Muscle of leg (tissue), 11 donors: ENCODE data around the gene CSTA. TPM values are rescaled to one million over a fixed set of nuclear protein-coding genes. Genes with fewer than 3 reads are reported as not detected.
"Not testable (repeated sequence)": the region's sequence is repeated elsewhere in the genome, so short reads cannot be mapped to it uniquely, and the experiment has no call there.

ENCODE experiments used
- DNase-seq: peaks from one replicate; pipeline ENCODE4 v3.0.0; 2013
- H3K27ac ChIP-seq: one replicate; pipeline ENCODE4 v1.5.1; 2013; ENCODE audit warnings: mild to moderate bottlenecking, low read length, control low read depth
- H3K27me3 ChIP-seq: one replicate; pipeline ENCODE4 v1.6.1; 2013; ENCODE audit warnings: low read length; ENCODE audit not compliant: control insufficient read depth, insufficient read depth
- H3K36me3 ChIP-seq: one replicate; pipeline ENCODE4 v1.6.1; 2013; ENCODE audit warnings: low read length; ENCODE audit not compliant: control insufficient read depth, insufficient read depth
- H3K4me1 ChIP-seq: one replicate; pipeline ENCODE4 v1.6.1; 2013; ENCODE audit warnings: low read length; ENCODE audit not compliant: control insufficient read depth, insufficient read depth
- H3K4me3 ChIP-seq: one replicate; pipeline ENCODE4 v1.5.1; 2013; ENCODE audit warnings: low read length, control low read depth
- H3K9me3 ChIP-seq: replicated peaks from 2 replicates; pipeline ENCODE4 v1.6.1; 2013; ENCODE audit warnings: low read depth, low read length; ENCODE audit not compliant: control insufficient read depth
- WGBS: methylation state at CpG from one replicate; pipeline ENCODE4 v1.1.5; 2013; ENCODE audit warnings: missing lambda C conversion rate; ENCODE audit not compliant: insufficient coverage; 5-methylcytosine and 5-hydroxymethylcytosine counted together
- polyA plus RNA-seq, 8 donors: library from polyadenylated mRNA; unstranded; fragments of 120-200 nt; gene quantifications; one replicate each; pipeline versions ENCODE4 v1.2.1 to v1.2.3, GENCODE V29; 2013; ENCODE audit warnings: inconsistent platforms in 1 of 8, low replicate concordance in 1 of 8; ENCODE audit not compliant: insufficient read length in 8 of 8, insufficient read depth in 1 of 8
- total RNA-seq: library from RNA; stranded (reverse); fragments of 120-200 nt; gene quantifications from one replicate; pipeline ENCODE4 v1.2.4, GENCODE V29; 2013

The CSTA gene
- total and polyA plus RNA-seq, 9 donors, result 0.22 to 4.9 (median 0.68) TPM

DNA sequence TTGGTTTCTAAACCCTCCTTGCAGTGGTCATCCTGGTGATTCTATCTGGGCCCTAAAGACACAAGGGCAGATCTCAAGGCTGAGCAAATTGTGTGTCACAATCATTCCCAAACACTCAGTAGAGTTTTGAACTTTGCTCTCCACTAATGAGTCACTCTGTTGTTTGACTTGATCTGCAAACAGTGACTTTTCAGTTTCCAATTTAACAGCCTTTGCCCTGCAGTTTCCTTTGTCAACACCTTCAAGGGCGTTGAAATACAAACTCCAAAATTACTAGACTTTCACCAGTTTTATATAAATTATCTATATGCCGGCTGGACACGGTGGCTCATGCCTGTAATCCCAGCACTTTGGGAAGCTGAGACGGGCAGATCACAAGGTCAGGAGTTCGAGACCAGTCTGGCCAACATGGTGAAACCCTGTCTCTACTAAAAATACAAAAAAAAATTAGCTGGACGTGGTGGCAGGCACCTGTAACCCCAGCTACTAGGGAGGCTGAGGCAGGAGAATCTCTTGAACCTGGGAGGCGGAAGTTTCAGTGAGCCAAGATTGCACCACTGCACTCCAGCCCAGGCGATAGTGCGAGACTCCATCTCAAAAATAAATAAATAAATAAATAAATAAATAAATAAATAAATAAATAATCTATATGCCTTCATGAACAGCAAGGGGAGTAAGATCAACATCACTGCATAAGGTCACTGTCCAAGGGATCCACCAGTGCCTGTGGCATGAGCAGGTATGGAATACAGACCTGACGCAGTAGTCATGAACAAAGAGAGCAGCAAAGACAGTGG lies 40.7 kb downstream of the CSTA start:
- H3K4me1 ChIP-seq, result not testable (repeated sequence)
- peaks cover 22% of the 10 kb centered on the region for H3K36me3 ChIP-seq

DNA sequence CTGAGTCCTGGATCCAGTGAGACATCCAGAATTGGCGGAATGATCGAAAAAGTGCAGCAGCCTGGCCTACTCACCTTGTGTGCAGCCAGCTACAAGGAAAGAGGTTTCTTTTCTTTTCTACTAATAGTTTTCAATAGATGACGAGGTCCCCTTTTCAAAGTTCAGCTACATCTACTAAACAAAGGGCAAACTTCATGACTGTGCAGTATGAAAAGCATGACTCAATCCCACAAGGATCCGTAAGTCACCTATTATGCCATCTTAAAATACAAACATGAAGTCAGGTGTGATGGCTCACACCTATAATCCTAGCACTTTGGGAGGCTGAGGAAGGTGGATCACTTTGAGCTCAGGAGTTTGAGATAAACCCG lies 41.3 kb downstream of the CSTA start:
- WGBS, result 100% methylated on average over 2 of the region's 5 CpGs
- peaks cover 22% of the 10 kb centered on the region for H3K36me3 ChIP-seq
- H3K4me3 ChIP-seq, result no peak overlapping the region
- no peak overlapping the region for H3K27ac ChIP-seq
- H3K27me3 ChIP-seq, result no peaks in the 10 kb centered on the region
- no peak for DNase-seq
- no peaks in the 10 kb centered on the region for H3K9me3 ChIP-seq
- no peaks in the 10 kb centered on the region for H3K4me1 ChIP-seq

More for the DNA sequence above, 40.7 kb downstream of the CSTA start:
- H3K27me3 ChIP-seq, H3K27ac ChIP-seq, DNase-seq, H3K4me3 ChIP-seq, H3K9me3 ChIP-seq: not testable (repeated sequence)
- 92% methylated on average over 6 of the region's 10 CpGs for WGBS

DNA sequence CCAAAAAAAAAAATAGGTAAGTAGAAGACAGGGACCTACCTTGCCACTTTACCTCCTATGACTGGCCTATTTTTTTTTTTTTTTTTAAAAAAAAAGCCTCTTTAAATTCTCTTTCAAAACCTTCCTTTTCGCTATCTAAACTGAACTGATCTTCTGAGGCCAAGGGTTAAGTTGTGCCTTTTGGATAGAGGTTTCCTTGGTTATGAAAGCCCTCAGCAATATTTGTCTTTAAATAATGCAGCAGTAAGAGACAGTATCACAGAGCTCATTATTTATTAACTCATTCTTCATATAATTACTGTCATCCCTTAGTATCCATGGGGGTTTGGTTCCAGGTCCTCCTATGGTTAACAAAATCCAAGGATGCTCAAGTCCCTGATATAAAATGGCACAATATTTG lies 49.0 kb downstream of the CSTA start:
- Histone ChIP-seq H3K4me3 (no peak overlapping the region), H3K9me3 (no peaks in the 10 kb centered on the region), H3K27me3 (no peaks in the 10 kb centered on the region), H3K27ac (no peak overlapping the region), H3K4me1 (no peaks in the 10 kb centered on the region), H3K36me3 (peaks cover 2% of the 10 kb centered on the region)
- no CpG with 5 or more reads among the region's 1 CpG for WGBS
- DNase-seq, result no peak

DNA sequence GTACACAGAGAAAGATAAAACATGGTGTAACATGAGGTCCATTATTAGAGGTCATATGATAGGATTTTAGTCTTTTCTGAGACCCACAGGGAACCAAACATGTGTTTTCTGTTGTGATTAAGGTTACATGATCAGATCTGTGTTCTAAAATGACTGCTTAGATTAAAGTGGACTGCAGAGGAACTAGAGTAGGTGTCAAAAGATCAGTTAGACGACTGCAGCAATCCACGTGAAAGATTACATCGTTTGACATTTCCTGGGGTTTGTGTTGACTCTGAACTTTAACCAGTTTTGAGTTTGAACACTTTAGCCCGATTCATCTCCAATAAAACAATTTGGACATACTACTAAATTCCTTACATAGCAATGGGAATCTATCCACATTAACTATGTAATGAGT lies 52.9 kb downstream of the CSTA start:
- Histone ChIP-seq H3K27me3 (no peaks in the 10 kb centered on the region), H3K9me3 (no peaks in the 10 kb centered on the region), H3K4me3 (no peak overlapping the region), H3K27ac (no peak overlapping the region), H3K36me3 (peaks cover 2% of the 10 kb centered on the region), H3K4me1 (peaks cover 3% of the 10 kb centered on the region)
- DNase-seq, result no peak
- WGBS, result no CpG with 5 or more reads among the region's 4 CpGs

DNA sequence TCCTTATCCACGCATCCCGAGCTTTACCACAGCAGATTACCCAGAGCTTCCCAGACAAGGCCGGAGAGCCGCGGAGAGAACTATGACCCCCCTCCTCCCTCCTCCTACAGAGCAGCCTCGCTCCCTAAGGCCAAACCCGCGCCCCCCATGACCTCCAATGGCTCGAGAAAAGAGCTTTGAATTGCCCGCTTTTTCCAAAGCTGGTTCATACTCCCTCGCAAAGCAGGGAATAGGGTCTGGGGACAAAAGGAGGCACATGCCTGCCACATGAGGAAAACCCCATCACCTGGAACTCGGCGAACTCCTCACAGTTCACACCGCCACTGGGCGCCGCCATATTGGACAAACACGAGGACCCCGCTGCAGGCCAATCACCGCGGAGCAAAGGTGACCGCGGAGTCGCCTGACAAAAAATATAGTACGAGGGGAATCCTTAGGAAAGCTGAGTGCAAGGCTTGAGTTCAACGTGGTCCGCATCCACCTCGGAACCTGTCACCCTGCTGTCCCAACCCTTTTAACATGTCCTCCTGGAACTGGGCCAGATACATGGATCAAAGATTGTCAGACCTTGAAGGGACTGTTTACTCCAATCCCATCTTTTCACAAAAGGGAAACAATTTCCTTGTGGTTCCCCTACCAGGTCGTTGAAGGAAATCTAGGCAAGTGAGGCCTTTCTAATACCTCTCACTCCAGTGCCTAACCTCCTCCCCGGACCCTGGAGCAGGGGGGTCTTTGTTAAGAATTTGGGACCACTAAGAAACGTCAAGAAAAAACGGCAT lies 58.0 kb downstream of the CSTA start, which contains the start of gene MIX23:
TSS of gene MIX23 (minus strand) at position 344 of the 779 bp plus-strand sequence. CDS start at position 337, 7 bp downstream.
- WGBS, result 0% methylated on average over 21 of the region's 31 CpGs
- Histone ChIP-seq H3K4me1 (peaks cover 10% of the 10 kb centered on the region), H3K27me3 (no peaks in the 10 kb centered on the region), H3K27ac (peak within 1 kb of the TSS; percentile 92), H3K4me3 (peak within 1 kb of the TSS; percentile 89), H3K9me3 (no peaks in the 10 kb centered on the region), H3K36me3 (peaks cover 2% of the 10 kb centered on the region)
- DNase-seq, result peak; percentile 95

DNA sequence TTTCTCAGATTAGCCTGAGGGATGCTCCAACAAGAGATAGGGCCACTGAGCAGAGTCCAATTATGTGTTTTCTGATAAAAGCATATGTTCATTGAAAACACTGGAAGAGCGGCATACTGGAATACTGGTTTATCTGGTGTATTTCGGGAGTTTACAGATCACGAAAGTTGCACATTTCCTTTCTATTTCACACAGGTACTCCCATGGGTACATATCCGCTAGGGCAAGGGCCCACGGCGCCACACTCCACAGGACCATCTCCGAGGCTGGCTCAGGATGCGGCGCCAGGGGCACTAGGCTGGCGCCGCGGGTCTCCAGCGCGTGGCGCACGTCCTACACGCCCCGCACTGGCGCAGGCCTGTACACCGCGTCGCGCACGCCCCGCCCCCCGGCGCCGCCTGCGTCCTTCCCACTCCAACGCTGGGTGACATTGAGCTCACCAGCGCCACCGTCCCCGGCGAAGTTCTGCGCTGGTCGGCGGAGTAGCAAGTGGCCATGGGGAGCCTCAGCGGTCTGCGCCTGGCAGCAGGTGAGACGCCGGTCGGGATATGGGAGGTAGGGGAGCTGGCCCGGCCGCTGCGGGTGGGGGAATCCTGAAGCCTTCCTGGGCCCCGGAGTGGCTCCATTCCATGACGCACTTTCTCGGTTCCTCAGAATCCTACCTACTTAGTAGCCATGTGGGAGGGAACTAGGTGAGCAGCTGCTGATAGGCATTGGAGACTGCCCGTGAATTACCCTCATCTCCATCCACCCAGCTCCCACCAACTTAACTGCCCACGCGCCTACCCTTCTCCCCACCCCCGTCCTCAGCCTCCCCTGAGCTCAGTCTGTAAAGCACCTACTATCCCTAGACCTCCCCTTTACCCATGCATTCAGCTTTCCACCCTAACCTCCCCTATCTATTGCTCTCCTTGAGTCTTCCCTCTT lies 59.0 kb downstream of the CSTA start, which contains the start of gene FAM162A:
TSS of gene FAM162A (plus strand) at position 412 of the 927 bp plus-strand sequence. CDS start at position 496, 84 bp downstream.
- 0% methylated on average over 41 of the region's 52 CpGs for WGBS
- Histone ChIP-seq H3K27ac (peak within 1 kb of the TSS; percentile 92), H3K9me3 (no peaks in the 10 kb centered on the region), H3K4me1 (peaks cover 10% of the 10 kb centered on the region), H3K36me3 (peaks cover 2% of the 10 kb centered on the region), H3K4me3 (peak within 1 kb of the TSS; percentile 89), H3K27me3 (no peaks in the 10 kb centered on the region)
- DNase-seq, result peak; percentile 97

DNA sequence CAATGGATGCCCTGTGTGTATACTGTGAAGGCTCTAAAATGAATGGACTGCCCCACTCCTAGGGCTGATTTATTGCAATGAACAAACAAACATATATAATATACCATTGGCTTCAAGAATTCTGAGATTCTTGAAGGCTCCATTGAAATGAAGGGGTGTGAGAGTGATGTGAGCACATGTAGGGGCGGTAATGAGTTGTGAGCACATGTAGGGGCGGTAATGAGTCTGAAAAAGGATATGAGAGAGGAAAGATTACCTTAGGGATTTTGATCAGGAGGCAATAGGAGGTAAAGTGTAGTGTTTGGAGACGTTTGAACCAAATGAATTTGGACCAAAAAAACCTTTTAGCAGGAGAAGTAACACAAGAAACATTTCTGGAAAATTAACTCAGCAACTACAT lies 62.7 kb downstream of the CSTA start:
- DNase-seq, result no peak
- H3K4me3 ChIP-seq, result no peak overlapping the region
- H3K36me3 ChIP-seq, result no peaks in the 10 kb centered on the region
- H3K27ac ChIP-seq, result no peak overlapping the region
- no peaks in the 10 kb centered on the region for H3K27me3 ChIP-seq
- H3K4me1 ChIP-seq, result peaks cover 7% of the 10 kb centered on the region
- WGBS, result 85% methylated on average over 2 of the region's 3 CpGs
- H3K9me3 ChIP-seq, result no peaks in the 10 kb centered on the region

DNA sequence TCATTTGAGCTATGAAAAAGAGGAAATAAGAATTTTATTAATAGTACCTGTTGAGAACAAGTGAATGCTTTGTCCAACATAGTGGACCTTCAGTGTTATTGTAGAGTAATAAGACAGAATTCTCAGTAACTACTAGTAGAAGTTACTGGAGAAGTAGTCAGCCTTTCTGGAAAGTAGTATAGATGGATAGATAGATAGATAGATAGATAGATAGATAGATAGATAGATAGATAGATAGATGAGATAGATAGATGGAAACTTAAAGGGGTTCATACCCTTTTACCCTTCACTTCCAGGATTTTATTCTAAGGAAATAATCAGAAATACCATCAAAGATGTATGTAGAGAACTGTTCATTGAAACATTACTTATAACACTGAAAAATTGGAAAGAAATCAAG lies 64.1 kb downstream of the CSTA start:
- no peak for DNase-seq
- Histone ChIP-seq H3K27ac (no peak overlapping the region), H3K9me3 (no peaks in the 10 kb centered on the region), H3K36me3 (no peaks in the 10 kb centered on the region), H3K4me3 (no peak overlapping the region), H3K27me3 (no peaks in the 10 kb centered on the region), H3K4me1 (peaks cover 4% of the 10 kb centered on the region)

DNA sequence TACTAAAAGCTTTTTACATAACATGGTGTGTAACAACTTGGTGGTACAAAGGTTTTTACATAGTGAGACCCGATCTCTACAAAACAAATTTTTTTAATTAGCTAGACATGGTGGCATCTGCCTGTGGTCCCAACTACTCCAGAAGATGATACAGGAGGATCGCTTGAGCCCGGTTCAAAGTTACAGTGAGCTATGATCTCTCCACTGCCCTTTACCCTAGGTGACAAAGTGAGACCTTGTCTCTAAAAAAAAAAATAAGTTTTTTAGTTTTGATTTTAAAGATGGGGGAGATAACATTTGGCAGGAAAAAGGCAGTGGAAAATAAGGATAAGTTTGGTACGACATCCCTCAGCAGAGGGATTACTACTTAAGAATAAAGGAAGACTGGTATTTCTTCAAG lies 64.8 kb downstream of the CSTA start:
- Histone ChIP-seq H3K36me3 (no peaks in the 10 kb centered on the region), H3K4me1 (no peaks in the 10 kb centered on the region), H3K9me3 (no peaks in the 10 kb centered on the region), H3K27ac (no peak overlapping the region), H3K4me3 (no peak overlapping the region), H3K27me3 (no peaks in the 10 kb centered on the region)
- DNase-seq, result no peak
- WGBS, result 93% methylated on average over 3 of the region's 4 CpGs
